SK-N-SH treated with all-trans-retinoic acid at 6 μM for 48 hours (cell line): ENCODE results near the gene HMMR.

ENCODE experiments used
- ATAC-seq: fragments of 200-7000 bp; cut with Tn5 transposase; 3 replicates; pipeline ENCODE4 v1.9.1; 2020; ENCODE audit warnings: mild to moderate bottlenecking, moderate library complexity
- ARNTL ChIP-seq: fragments of 450-650 bp; formaldehyde crosslinking; IDR thresholded peaks from 2 replicates; pipeline ENCODE4 v1.5.0; 2020; ENCODE audit warnings: low read depth, mild to moderate bottlenecking, moderate library complexity, borderline replicate concordance
- BACH2 ChIP-seq: fragments of 250-450 bp; sonication (Bioruptor Pico); IDR thresholded peaks from 2 replicates; pipeline ENCODE4 v1.9.0; 2021; ENCODE audit warnings: mild to moderate bottlenecking, borderline replicate concordance
- CSDC2 ChIP-seq: fragments of 250-450 bp; sonication (Bioruptor Pico); IDR thresholded peaks from 2 replicates; pipeline ENCODE4 v1.5.0; 2020; ENCODE audit warnings: mild to moderate bottlenecking, moderate library complexity
- CSRNP3 ChIP-seq: fragments of 250-450 bp; sonication (Bioruptor Pico); IDR thresholded peaks from 2 replicates; pipeline ENCODE4 v1.5.1; 2021; ENCODE audit warnings: mild to moderate bottlenecking, moderate library complexity
- GLIS3 ChIP-seq: fragments of 250-450 bp; sonication (Bioruptor Pico); IDR thresholded peaks from 2 replicates; pipeline ENCODE4 v1.5.0; 2020; ENCODE audit warnings: mild to moderate bottlenecking, moderate library complexity
- OSR1 ChIP-seq: fragments of 250-450 bp; sonication (Bioruptor Pico); IDR thresholded peaks from 2 replicates; pipeline ENCODE4 v1.8.0; 2022; ENCODE audit warnings: moderate library complexity, mild to moderate bottlenecking, inconsistent platforms
- PATZ1 ChIP-seq: fragments of 250-450 bp; sonication (Bioruptor Pico); IDR thresholded peaks from 2 replicates; pipeline ENCODE4 v1.8.0; 2020; ENCODE audit warnings: mild to moderate bottlenecking, moderate library complexity, borderline replicate concordance
- POU6F1 ChIP-seq: fragments of 250-450 bp; sonication (Bioruptor Pico); IDR thresholded peaks from 2 replicates; pipeline ENCODE4 v1.8.0; 2021; ENCODE audit warnings: low read depth, mild to moderate bottlenecking, moderate library complexity, borderline replicate concordance
- PPARA ChIP-seq: fragments of 250-450 bp; sonication (Bioruptor Pico); IDR thresholded peaks from 2 replicates; pipeline ENCODE4 v1.5.0; 2020; ENCODE audit warnings: mild to moderate bottlenecking, borderline replicate concordance
- RARB ChIP-seq: fragments of 250-450 bp; sonication (Bioruptor Pico); IDR thresholded peaks from 2 replicates; pipeline ENCODE4 v1.8.0; 2021; ENCODE audit warnings: mild to moderate bottlenecking, moderate library complexity
- TOX ChIP-seq: fragments of 250-450 bp; sonication (Bioruptor Pico); IDR thresholded peaks from 2 replicates; pipeline ENCODE4 v1.8.0; 2021; ENCODE audit warnings: mild to moderate bottlenecking, moderate library complexity, borderline replicate concordance
- TSHZ2 ChIP-seq: fragments of 250-450 bp; sonication (Bioruptor Pico); IDR thresholded peaks from 2 replicates; pipeline ENCODE4 v1.5.0; 2020; ENCODE audit warnings: mild to moderate bottlenecking, moderate library complexity
- ZC3H10 ChIP-seq: fragments of 250-450 bp; sonication (Bioruptor Pico); IDR thresholded peaks from 2 replicates; pipeline ENCODE4 v1.5.1; 2021; ENCODE audit warnings: mild to moderate bottlenecking, moderate library complexity
- ZNF565 ChIP-seq: fragments of 450-650 bp; formaldehyde crosslinking; conservative IDR thresholded peaks from 2 replicates; pipeline ENCODE4 v1.5.0; 2020; ENCODE audit warnings: low read depth, mild to moderate bottlenecking, moderate library complexity
- ZNF70 ChIP-seq: fragments of 450-650 bp; formaldehyde crosslinking; IDR thresholded peaks from 2 replicates; pipeline ENCODE4 v1.5.0; 2020; ENCODE audit warnings: mild to moderate bottlenecking, moderate library complexity
- ZNF8 ChIP-seq: fragments of 450-650 bp; formaldehyde crosslinking; IDR thresholded peaks from 2 replicates; pipeline ENCODE4 v1.5.0; 2020; ENCODE audit warnings: mild to moderate bottlenecking, moderate library complexity

The HMMR gene

GRCh38 chr5:163532171-163533084 lies 72.0 kb downstream of the HMMR start (continued):
- TF ChIP-seq ARNTL (CRISPR knock-in tag) (no peak), ZC3H10 (no peak), ZNF8 (CRISPR knock-in tag) (no peak), PATZ1 (CRISPR knock-in tag) (no peak)

GRCh38 chr5:163533223-163533622 lies 72.8 kb downstream of the HMMR start:
- TF ChIP-seq OSR1 (CRISPR knock-in tag) = no peak
- TF ChIP-seq CSDC2 (CRISPR knock-in tag) = no peak
- no peak for TF ChIP-seq PPARA (CRISPR knock-in tag)
- no peak for TF ChIP-seq PATZ1 (CRISPR knock-in tag)
- TF ChIP-seq CSRNP3 (CRISPR knock-in tag) = no peak
- TF ChIP-seq RARB = no peak
- TF ChIP-seq TOX (CRISPR knock-in tag) = no peak
- TF ChIP-seq TSHZ2 (CRISPR knock-in tag) = no peak
- no peak for TF ChIP-seq ZNF565
- TF ChIP-seq POU6F1 (CRISPR knock-in tag) = no peak
- no peak for TF ChIP-seq ZNF70 (CRISPR knock-in tag)
- TF ChIP-seq ZC3H10 = no peak
- no peak for TF ChIP-seq BACH2 (CRISPR knock-in tag)
- no peak for ATAC-seq

- TF ChIP-seq OSR1 (CRISPR knock-in tag) (no peak), PATZ1 (CRISPR knock-in tag) (no peak), CSDC2 (CRISPR knock-in tag) (no peak), POU6F1 (CRISPR knock-in tag) (no peak), GLIS3 (CRISPR knock-in tag) (no peak)
- TF ChIP-seq, all 23 proteins: peak for 0
Measured at GRCh38 chr5:163534492-163535094, 74.2 kb downstream of the HMMR start.

More at GRCh38 chr5:163534492-163535094, 74.2 kb downstream of the HMMR start:
- ATAC-seq = no peak
